PFSK-1 (cell line): ENCODE results near the gene CMIP.

Experiments used
- FOXP2 ChIP-seq: optimal IDR thresholded peaks from 2 replicates; pipeline ENCODE3; 2011; ENCODE audit warnings: borderline replicate concordance, control low read depth, inconsistent platforms; ENCODE audit not compliant: insufficient read depth; ENCODE audit errors: extremely low read length, extremely low read depth
- POLR2AphosphoS5 ChIP-seq: IDR thresholded peaks from 2 replicates; pipeline ENCODE4 v1.6.1; 2012; ENCODE audit warnings: low read depth, mild to moderate bottlenecking, control low read depth, low read length, moderate library complexity
- SIN3A ChIP-seq: IDR thresholded peaks from 2 replicates; pipeline ENCODE4 v1.6.1; 2012; ENCODE audit warnings: mild to moderate bottlenecking, low read length, moderate library complexity, borderline replicate concordance; ENCODE audit not compliant: insufficient read depth
- TAF1 ChIP-seq: IDR thresholded peaks from 2 replicates; pipeline ENCODE4 v1.6.1; 2012; ENCODE audit warnings: low read length, control low read depth, borderline replicate concordance; ENCODE audit not compliant: insufficient read depth
- TF ChIP-seq, protein P1 (sequence below), 2 experiments: IDR thresholded peaks; 2 replicates each; pipeline versions ENCODE4 v1.6.1 to v1.8.0; 2011 to 2012; ENCODE audit warnings: low read depth in 2 of 2, low read length in 2 of 2, control low read depth in 1 of 2, inconsistent platforms in 1 of 2, mild to moderate bottlenecking in 1 of 2, moderate library complexity in 1 of 2; ENCODE audit not compliant: insufficient read depth in 1 of 2

CMIP gene

DNA sequence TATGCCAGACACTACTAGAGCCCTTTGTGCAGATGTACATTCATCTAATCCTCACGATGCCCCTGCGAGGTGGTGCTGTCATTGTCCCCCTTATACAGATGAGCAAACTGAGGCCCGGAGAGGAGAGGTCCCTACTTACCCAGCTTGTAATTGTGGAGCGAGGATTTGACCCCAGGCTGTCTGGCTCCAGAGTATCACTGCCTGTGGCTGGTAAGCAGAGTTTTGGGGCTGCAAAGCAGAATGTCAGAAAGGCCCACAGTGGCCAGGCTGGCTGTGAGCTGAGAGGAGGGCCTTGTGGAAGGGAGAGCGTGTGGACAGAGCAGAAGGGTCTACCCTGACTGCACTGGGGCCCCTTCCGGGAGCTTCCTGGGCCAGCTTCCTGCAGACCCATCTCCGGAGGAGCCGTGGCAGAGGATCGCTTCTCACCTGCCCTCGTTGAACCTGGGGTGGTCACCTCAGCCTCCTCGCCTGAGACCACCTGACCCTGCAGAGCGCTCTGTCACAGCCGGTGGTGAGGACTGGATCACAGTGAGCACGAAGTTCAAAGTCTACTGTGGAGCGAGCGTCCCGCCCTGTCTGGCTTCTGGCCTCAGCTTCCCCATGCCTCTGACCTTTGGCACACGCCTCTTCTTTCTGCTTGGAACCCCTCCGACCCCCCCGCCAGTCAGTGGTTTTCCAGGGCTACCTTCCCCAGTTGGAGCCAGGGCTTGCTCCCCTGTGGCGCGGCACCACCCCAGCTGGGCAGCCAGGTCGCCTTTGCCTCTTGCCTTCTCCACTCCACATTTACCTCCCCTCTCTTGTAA lies 12.1 kb downstream of the CMIP start:
- TF ChIP-seq TAF1 (no peak), POLR2AphosphoS5 (no peak), SIN3A (no peak), FOXP2 (no peak)
- TF ChIP-seq, protein P1, sequence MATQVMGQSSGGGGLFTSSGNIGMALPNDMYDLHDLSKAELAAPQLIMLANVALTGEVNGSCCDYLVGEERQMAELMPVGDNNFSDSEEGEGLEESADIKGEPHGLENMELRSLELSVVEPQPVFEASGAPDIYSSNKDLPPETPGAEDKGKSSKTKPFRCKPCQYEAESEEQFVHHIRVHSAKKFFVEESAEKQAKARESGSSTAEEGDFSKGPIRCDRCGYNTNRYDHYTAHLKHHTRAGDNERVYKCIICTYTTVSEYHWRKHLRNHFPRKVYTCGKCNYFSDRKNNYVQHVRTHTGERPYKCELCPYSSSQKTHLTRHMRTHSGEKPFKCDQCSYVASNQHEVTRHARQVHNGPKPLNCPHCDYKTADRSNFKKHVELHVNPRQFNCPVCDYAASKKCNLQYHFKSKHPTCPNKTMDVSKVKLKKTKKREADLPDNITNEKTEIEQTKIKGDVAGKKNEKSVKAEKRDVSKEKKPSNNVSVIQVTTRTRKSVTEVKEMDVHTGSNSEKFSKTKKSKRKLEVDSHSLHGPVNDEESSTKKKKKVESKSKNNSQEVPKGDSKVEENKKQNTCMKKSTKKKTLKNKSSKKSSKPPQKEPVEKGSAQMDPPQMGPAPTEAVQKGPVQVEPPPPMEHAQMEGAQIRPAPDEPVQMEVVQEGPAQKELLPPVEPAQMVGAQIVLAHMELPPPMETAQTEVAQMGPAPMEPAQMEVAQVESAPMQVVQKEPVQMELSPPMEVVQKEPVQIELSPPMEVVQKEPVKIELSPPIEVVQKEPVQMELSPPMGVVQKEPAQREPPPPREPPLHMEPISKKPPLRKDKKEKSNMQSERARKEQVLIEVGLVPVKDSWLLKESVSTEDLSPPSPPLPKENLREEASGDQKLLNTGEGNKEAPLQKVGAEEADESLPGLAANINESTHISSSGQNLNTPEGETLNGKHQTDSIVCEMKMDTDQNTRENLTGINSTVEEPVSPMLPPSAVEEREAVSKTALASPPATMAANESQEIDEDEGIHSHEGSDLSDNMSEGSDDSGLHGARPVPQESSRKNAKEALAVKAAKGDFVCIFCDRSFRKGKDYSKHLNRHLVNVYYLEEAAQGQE (IDR thresholded peaks at IDR 0.05; ENCODE audit: insufficient read depth in 1 of 2, low read depth in 2 of 2, low read length in 2 of 2), result no peak

DNA sequence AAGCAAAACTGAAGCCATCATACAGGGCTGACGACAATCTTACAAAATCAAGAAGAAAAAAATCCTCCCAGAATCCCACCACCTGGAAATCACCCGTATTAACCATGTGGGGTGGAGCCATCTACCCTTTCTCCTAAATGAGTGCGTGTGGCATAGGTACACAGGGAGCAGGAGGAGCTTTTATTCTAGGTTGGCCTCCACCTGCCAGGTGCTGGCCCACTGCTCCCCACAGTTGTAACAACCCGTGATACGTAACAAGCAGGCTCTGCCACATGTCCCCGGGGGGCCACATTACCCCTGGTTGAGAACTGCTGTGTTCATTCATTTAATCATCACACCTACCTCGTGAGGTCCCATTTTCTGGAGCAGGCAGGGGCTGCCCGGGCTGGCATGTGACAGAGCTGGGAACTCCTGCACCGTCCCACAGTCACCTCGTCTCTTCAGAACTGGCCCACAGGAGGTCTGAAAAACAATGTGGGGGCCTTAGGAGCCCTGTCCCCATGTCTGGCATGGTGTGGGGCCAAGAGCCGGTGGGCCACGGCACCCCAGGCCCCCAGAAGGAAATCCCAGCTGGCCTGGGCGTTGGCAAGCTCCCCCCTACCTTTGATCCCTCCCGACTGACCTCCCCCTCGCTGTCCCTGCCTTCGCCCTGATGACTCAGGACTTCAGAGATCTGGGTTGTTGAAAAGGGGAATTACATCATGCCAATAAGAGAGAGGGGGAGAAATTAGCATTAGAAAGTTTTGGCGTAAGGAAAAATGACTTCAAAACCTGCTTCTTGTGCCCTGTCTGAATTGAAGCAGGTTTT lies 12.9 kb downstream of the CMIP start:
- no peak for TF ChIP-seq POLR2AphosphoS5
- no peak for TF ChIP-seq TAF1
- TF ChIP-seq FOXP2, result no peak
- TF ChIP-seq SIN3A, result no peak
- TF ChIP-seq, protein P1 (IDR thresholded peaks at IDR 0.05; ENCODE audit: insufficient read depth in 1 of 2, low read depth in 2 of 2, low read length in 2 of 2), result no peak

DNA sequence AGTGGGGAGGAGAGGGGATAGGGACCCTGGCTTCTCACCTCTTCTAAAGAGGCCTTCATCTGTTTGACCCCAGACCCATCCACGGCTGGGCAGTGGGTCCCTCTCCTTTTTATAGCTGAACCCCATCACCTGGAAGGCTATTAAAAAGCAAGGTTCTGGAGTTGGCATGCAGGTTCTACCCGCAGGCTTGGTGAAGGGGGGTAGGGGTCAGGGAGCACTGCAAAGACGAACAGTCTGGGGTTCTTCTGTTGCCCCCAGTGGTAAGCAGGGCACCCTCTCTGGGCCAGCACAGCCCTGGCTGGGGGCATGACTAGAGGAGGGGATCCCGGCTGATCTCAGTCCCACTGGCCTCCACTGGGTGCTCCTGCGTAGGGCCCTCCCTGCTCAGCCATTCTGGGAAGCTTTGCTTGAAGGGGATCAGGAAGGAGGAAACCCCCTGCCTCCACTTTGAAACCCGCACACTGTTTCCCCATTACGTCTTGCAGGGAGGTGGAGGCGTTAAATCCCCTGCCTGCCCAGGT lies 13.6 kb downstream of the CMIP start:
- TF ChIP-seq TAF1 (no peak), SIN3A (no peak), POLR2AphosphoS5 (no peak)

DNA sequence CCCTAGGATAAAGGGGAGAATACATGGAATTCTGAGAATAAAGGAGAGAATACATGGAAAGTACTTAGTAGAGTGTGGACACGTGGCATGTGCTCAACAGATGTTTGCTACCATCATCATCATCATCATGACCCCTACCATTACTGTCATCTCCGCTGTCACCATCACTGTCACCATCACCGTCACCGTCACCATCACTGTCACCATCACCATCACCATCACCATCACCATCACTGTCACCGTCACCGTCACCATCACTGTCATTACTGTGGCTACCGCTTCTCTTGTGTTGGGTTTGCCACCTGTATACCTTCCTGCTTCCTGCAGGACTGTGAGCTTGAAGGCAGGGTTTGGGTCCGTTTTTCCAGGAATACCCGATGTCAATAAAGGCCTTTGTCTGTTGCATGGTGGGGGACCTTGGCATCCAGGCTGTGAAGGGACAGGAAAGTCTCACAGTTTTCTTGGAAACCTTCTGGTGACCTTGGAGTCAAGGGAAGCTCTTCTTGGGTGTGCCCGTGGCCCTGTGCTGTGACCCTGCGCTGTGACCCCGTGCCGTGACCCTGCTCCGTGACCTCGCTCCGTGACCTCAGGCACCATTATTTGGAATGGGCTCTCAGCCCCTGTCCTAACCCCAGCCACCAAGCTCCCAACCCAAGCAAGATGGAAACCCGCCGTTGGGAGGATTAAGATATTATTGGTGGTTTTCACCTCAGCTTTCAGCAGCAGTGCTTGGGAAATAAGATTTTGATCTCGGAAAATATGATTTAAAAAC lies 14.4 kb downstream of the CMIP start:
- TF ChIP-seq POLR2AphosphoS5, result no peak
- no peak for TF ChIP-seq SIN3A
- TF ChIP-seq FOXP2, result no peak
- TF ChIP-seq, protein P1 (IDR thresholded peaks at IDR 0.05; ENCODE audit: insufficient read depth in 1 of 2, low read depth in 2 of 2, low read length in 2 of 2), result no peak
- no peak for TF ChIP-seq TAF1

DNA sequence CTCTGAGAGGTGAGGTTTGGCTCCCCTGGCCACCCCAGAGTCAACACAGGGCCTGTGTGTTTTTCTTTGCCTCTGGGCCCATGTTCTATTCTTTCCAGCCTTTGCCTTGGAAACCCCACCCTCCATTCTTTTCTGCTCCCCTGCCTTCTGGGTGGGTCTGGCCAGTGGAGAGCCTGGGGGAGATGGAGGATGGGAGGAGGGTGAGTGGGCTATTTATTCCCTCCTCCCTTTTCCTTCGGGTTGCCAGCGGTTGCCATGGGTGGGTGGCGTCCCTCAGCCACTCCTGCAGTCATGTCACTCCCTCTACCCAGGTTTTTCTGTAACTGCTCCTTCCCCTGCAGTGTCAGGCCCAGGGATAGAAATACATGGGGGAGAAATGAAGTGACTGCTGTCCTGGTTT lies 15.5 kb downstream of the CMIP start:
- TF ChIP-seq TAF1, result no peak
- TF ChIP-seq SIN3A, result no peak
- TF ChIP-seq POLR2AphosphoS5, result no peak
- TF ChIP-seq FOXP2, result no peak
- TF ChIP-seq, protein P1 (IDR thresholded peaks at IDR 0.05; ENCODE audit: insufficient read depth in 1 of 2, low read depth in 2 of 2, low read length in 2 of 2), result no peak
